ENCODE results near the gene PANK1. TPM values are rescaled to one million over a fixed set of nuclear protein-coding genes. Genes with fewer than 3 reads are reported as not detected.

The PANK1 gene
- polyA plus RNA-seq, 1 of the 3 experiments (the other 2 are of a cell fraction), result 4.2 TPM

- Histone ChIP-seq H3K27me3 (ENCODE audit: insufficient read depth) (no peaks in the 10 kb centered on the region), H3K9ac (no peak overlapping the region), H3K9me2 (no peaks in the 10 kb centered on the region), H3K4me3 (ENCODE audit: low read depth in 2 of 2, low read length in 1 of 2) (no peak overlapping the region), H4K20me1 (ENCODE audit: insufficient read depth) (0 out of 2 replicates have a peak, but pooled peaks cover 5% of the 10 kb centered on the region), H3K79me2 (ENCODE audit: insufficient read depth) (peaks cover 16% of the 10 kb centered on the region), H3K36me3 (replicated peaks in 1 of 2; ENCODE audit: control insufficient read depth in 1 of 2, insufficient read depth in 2 of 2, low read length in 1 of 2) (peaks cover 0 to 6% of the 10 kb centered on the region in 2 experiments), H2AFZ (ENCODE audit: low read depth) (no peak overlapping the region), H3K9me3 (no peaks in the 10 kb centered on the region), H3K4me1 (ENCODE audit: control insufficient read depth in 1 of 2, insufficient read depth in 2 of 2, low read depth in 1 of 2, low read length in 1 of 2) (peaks cover 16 to 24% of the 10 kb centered on the region in 2 experiments; a peak in 3 of 4 replicates), H3K4me2 (no peak overlapping the region), H3F3A (replicated peaks; ENCODE audit: insufficient read depth) (peaks cover 5% of the 10 kb centered on the region), H3K27ac (ENCODE audit: low read depth in 2 of 2, low read length in 1 of 2) (no peak overlapping the region)
- ChIA-PET POLR2A (interaction anchor here (0.7 kb wide), 1 partner anchor 977 kb away, joined by 3 read pairs; no protein-coding TSS in a partner anchor), CTCF (interaction anchor here (1.3 kb wide), 1 partner anchor 12 kb away, joined by 9 read pairs; no protein-coding TSS in a partner anchor)
- no peak for TF ChIP-seq JUND (IDR thresholded peaks at IDR 0.05)
- TF ChIP-seq TAF1 (IDR thresholded peaks at IDR 0.05; ENCODE audit: borderline replicate concordance, low read depth, low read length), result no peak
- TF ChIP-seq MAX (IDR thresholded peaks at IDR 0.05; ENCODE audit: low read depth), result no peak
- no peak for TF ChIP-seq FOXM1 (IDR thresholded peaks at IDR 0.05; ENCODE audit: low read depth)
- no peak for TF ChIP-seq TEAD4 (IDR thresholded peaks at IDR 0.05; ENCODE audit: borderline replicate concordance, insufficient read depth)
- TF ChIP-seq, protein P1, sequence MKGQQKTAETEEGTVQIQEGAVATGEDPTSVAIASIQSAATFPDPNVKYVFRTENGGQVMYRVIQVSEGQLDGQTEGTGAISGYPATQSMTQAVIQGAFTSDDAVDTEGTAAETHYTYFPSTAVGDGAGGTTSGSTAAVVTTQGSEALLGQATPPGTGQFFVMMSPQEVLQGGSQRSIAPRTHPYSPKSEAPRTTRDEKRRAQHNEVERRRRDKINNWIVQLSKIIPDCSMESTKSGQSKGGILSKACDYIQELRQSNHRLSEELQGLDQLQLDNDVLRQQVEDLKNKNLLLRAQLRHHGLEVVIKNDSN (IDR thresholded peaks at IDR 0.05; ENCODE audit: borderline replicate concordance, low read depth), result no peak
- TF ChIP-seq RAD21 (IDR thresholded peaks at IDR 0.05; ENCODE audit: low read length), result no peak
- no peak for TF ChIP-seq NFIC (IDR thresholded peaks at IDR 0.05; ENCODE audit: borderline replicate concordance)
- no peak for TF ChIP-seq RFX5 (IDR thresholded peaks at IDR 0.05; ENCODE audit: low read length)
- no peak for TF ChIP-seq ELF1 (IDR thresholded peaks at IDR 0.05)
- TF ChIP-seq FOSL2 (IDR thresholded peaks at IDR 0.05; ENCODE audit: borderline replicate concordance, low read depth), result no peak
- TF ChIP-seq FOXJ3 (CRISPR knock-in tag; IDR thresholded peaks at IDR 0.05), result no peak
- TF ChIP-seq EP300 (IDR thresholded peaks at IDR 0.05; ENCODE audit: borderline replicate concordance in 1 of 2, low read depth in 1 of 2, low read length in 1 of 2), result no peak
- TF ChIP-seq GATA2 (CRISPR knock-in tag; IDR thresholded peaks at IDR 0.05), result no peak
- TF ChIP-seq, protein P2, sequence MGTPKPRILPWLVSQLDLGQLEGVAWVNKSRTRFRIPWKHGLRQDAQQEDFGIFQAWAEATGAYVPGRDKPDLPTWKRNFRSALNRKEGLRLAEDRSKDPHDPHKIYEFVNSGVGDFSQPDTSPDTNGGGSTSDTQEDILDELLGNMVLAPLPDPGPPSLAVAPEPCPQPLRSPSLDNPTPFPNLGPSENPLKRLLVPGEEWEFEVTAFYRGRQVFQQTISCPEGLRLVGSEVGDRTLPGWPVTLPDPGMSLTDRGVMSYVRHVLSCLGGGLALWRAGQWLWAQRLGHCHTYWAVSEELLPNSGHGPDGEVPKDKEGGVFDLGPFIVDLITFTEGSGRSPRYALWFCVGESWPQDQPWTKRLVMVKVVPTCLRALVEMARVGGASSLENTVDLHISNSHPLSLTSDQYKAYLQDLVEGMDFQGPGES (IDR thresholded peaks at IDR 0.05; ENCODE audit: low read depth, low read length), result no peak
- no peak for TF ChIP-seq CTCF (IDR thresholded peaks at IDR 0.05)
- TF ChIP-seq, protein P3, sequence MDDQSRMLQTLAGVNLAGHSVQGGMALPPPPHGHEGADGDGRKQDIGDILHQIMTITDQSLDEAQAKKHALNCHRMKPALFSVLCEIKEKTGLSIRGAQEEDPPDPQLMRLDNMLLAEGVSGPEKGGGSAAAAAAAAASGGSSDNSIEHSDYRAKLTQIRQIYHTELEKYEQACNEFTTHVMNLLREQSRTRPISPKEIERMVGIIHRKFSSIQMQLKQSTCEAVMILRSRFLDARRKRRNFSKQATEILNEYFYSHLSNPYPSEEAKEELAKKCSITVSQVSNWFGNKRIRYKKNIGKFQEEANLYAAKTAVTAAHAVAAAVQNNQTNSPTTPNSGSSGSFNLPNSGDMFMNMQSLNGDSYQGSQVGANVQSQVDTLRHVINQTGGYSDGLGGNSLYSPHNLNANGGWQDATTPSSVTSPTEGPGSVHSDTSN (IDR thresholded peaks at IDR 0.05), result no peak
- TF ChIP-seq MXI1 (IDR thresholded peaks at IDR 0.05; ENCODE audit: low read depth, low read length), result no peak
- DNase-seq, result no peak
- WGBS (ENCODE audit: low lambda C conversion rate), result 81% methylated on average over 5 of the region's 5 CpGs
Measured at GRCh38 chr10:89646889-89647657, 2.0 kb upstream of the PANK1 start.
